ENCODE measurements around the gene GRM5.

Gene GRM5

GRCh38 chr11:88535266-88535665 is 530.5 kb downstream of the GRM5 start:
- no peak for DNase-seq

- peak in 1 of 2 donors; percentile 10 for DNase-seq
Measured at GRCh38 chr11:88534706-88535105, 531.1 kb downstream of the GRM5 start.

- DNase-seq, result no peak
Measured at GRCh38 chr11:88534185-88534584, 531.6 kb downstream of the GRM5 start.

GRCh38 chr11:88533001-88533400 is 532.8 kb downstream of the GRM5 start:
- DNase-seq, result no peak

GRCh38 chr11:88531831-88532230 is 534.0 kb downstream of the GRM5 start:
- DNase-seq, result no peak

- DNase-seq, result no peak
Measured at GRCh38 chr11:88529426-88529825, 536.4 kb downstream of the GRM5 start.

- no peak for DNase-seq
Measured at GRCh38 chr11:88523386-88524071, 542.3 kb downstream of the GRM5 start.

GRCh38 chr11:88522624-88523385 is 543.0 kb downstream of the GRM5 start:
- no peak for DNase-seq

- no peak for DNase-seq
Measured at GRCh38 chr11:88521799-88522201, 544.0 kb downstream of the GRM5 start.

GRCh38 chr11:88521399-88521798 is 544.4 kb downstream of the GRM5 start:
- DNase-seq, result no peak

- DNase-seq, result no peak
Measured at GRCh38 chr11:88520391-88520790, 545.4 kb downstream of the GRM5 start.

GRCh38 chr11:88515002-88515401 is 550.8 kb downstream of the GRM5 start:
- no peak for DNase-seq

GRCh38 chr11:88511006-88511405 is 554.8 kb downstream of the GRM5 start:
- no peak for DNase-seq

GRCh38 chr11:88508759-88509581 is 556.8 kb downstream of the GRM5 start:
- no peak for DNase-seq

- no peak for DNase-seq
Measured at GRCh38 chr11:88508418-88508758, 557.4 kb downstream of the GRM5 start.

- DNase-seq, result no peak
Measured at GRCh38 chr11:88507771-88508417, 557.9 kb downstream of the GRM5 start.

- no peak for DNase-seq
Measured at GRCh38 chr11:88501541-88501940, 564.2 kb downstream of the GRM5 start.

GRCh38 chr11:88495836-88496235 is 569.9 kb downstream of the GRM5 start:
- DNase-seq, result no peak

- no peak for DNase-seq
Measured at GRCh38 chr11:88494848-88495247, 570.9 kb downstream of the GRM5 start.

- DNase-seq, result no peak
Measured at GRCh38 chr11:88491674-88492073, 574.1 kb downstream of the GRM5 start.

- DNase-seq, result no peak
Measured at GRCh38 chr11:88489030-88489429, 576.8 kb downstream of the GRM5 start.

- no peak for DNase-seq
Measured at GRCh38 chr11:88487646-88488045, 578.1 kb downstream of the GRM5 start.
